MM.1S (cell line): Measurements from ENCODE around the gene TBC1D16.

Source experiments
- DNase-seq: peaks from one replicate; pipeline ENCODE4 v3.0.0-alpha.2; 2015
- H2AFZ ChIP-seq: fragments of 300-600 bp; sonication (generic); 2 replicates; pipeline ENCODE4 v1.6.0; 2016; ENCODE audit warnings: antibody characterized with exemption, low read length
- H3F3A ChIP-seq: fragments of 300-600 bp; sonication (generic); 2 replicates; pipeline ENCODE4 v1.6.1; 2016; ENCODE audit warnings: mild to moderate bottlenecking, antibody characterized with exemption, low read length, moderate library complexity, mixed read lengths; ENCODE audit not compliant: insufficient read depth
- H3K27ac ChIP-seq: fragments of 300-600 bp; sonication (generic); 2 replicates; pipeline ENCODE4 v1.5.1; 2016; ENCODE audit warnings: mild to moderate bottlenecking, low read length
- H3K27me3 ChIP-seq: fragments of 300-600 bp; sonication (generic); replicated peaks from 2 replicates; pipeline ENCODE4 v1.6.0; 2016; ENCODE audit warnings: low read length; ENCODE audit not compliant: insufficient read depth
- H3K36me3 ChIP-seq: fragments of 300-600 bp; sonication (generic); replicated peaks from 2 replicates; pipeline ENCODE4 v1.6.1; 2016; ENCODE audit warnings: mild to moderate bottlenecking, low read length, mixed read lengths; ENCODE audit not compliant: insufficient read depth
- H3K4me1 ChIP-seq: fragments of 300-600 bp; sonication (generic); 2 replicates; pipeline ENCODE4 v1.6.1; 2016; ENCODE audit warnings: low read length, mixed read lengths
- H3K4me2 ChIP-seq: fragments of 300-600 bp; sonication (generic); 2 replicates; pipeline ENCODE4 v1.6.0; 2016; ENCODE audit warnings: low read depth, low read length
- H3K4me3 ChIP-seq: fragments of 300-600 bp; sonication (generic); 2 replicates; pipeline ENCODE4 v1.5.1; 2016; ENCODE audit warnings: low read length, mixed read lengths
- H3K79me2 ChIP-seq: fragments of 300-600 bp; sonication (generic); 2 replicates; pipeline ENCODE4 v1.6.1; 2016; ENCODE audit warnings: mixed run types, low read length, mixed read lengths
- H3K9ac ChIP-seq: fragments of 300-600 bp; sonication (generic); 2 replicates; pipeline ENCODE4 v1.6.1; 2016; ENCODE audit warnings: low read length, mixed read lengths
- H3K9me2 ChIP-seq: fragments of 300-600 bp; sonication (generic); replicated peaks from 2 replicates; pipeline ENCODE4 v1.6.1; 2016; ENCODE audit warnings: mild to moderate bottlenecking, low read length, mixed read lengths; ENCODE audit not compliant: insufficient read depth
- H3K9me3 ChIP-seq: fragments of 300-600 bp; sonication (generic); replicated peaks from 2 replicates; pipeline ENCODE4 v1.6.1; 2016; ENCODE audit warnings: mild to moderate bottlenecking, low read length, mixed read lengths; ENCODE audit not compliant: insufficient read depth
- H4K20me1 ChIP-seq: fragments of 300-600 bp; sonication (generic); 2 replicates; pipeline ENCODE4 v1.6.1; 2016; ENCODE audit warnings: mild to moderate bottlenecking, low read length, moderate library complexity, mixed read lengths; ENCODE audit not compliant: insufficient read depth
- EZH2 ChIP-seq: fragments of 300-600 bp; sonication (generic); optimal IDR thresholded peaks from 2 replicates; pipeline ENCODE3; 2017; ENCODE audit warnings: low read depth, mild to moderate bottlenecking, antibody characterized with exemption, low read length, mixed read lengths
- EZH2phosphoT487 ChIP-seq: fragments of 300-600 bp; sonication (generic); IDR thresholded peaks from 2 replicates; pipeline ENCODE4 v1.6.1; 2018; ENCODE audit warnings: antibody characterized with exemption, low read length
- TF ChIP-seq, protein P1 (sequence below): fragments of 300-600 bp; sonication (generic); IDR thresholded peaks from 2 replicates; pipeline ENCODE4 v1.5.1; 2016; ENCODE audit warnings: antibody characterized with exemption, low read length, mixed read lengths

Gene TBC1D16

DNA sequence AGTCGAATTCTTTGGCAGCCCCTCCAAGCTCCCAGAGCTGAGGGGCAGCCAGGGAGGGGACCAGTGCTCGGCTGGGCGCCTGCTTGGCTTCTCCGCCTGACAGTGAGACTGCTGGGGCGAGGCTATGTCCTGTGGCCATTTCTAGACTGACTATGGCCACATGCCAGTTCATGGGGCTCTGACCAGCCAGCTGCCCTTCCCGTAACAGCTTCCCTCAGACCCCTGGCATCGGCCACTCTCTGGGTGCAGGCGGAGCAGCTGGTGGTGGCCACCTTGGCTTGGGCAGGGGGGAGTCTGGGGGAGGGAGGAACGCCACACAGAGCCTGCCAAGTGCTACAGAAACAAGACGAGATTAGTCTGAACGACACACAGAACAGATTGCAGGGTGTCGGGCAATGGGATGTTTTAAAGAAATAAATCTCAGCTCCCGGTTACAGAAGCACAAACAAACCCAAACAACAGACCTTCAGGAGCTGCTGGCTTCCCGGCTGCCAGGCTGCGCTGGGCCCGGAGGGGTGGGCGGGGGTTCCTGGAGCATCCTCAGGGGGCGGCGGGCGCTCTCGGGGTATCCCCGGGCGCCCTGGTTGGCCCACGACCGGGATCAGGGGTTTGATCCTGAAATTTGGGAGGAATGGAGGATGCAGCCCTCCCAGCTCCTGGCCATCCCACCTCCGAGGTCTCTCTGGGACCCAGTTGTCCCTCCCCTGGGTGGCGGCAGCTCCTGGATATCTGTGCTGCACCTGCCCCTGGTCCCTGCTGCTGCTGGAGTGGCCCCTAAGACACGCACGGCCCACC lies 34.5 kb downstream of the TBC1D16 start:
- Histone ChIP-seq H3K4me2 (no peak overlapping the region), H3K79me2 (no peaks in the 10 kb centered on the region), H3F3A (no peaks in the 10 kb centered on the region), H3K36me3 (no peaks in the 10 kb centered on the region), H3K4me1 (0 out of 2 replicates have a peak, but pooled peaks cover 3% of the 10 kb centered on the region), H2AFZ (no peak overlapping the region), H3K4me3 (no peak overlapping the region), H3K9me2 (no peaks in the 10 kb centered on the region), H4K20me1 (no peaks in the 10 kb centered on the region), H3K27me3 (peaks cover 98% of the 10 kb centered on the region), H3K9me3 (no peaks in the 10 kb centered on the region), H3K9ac (no peak overlapping the region), H3K27ac (no peak overlapping the region)
- DNase-seq, result no peak
- no peak for TF ChIP-seq EZH2phosphoT487
- TF ChIP-seq, protein P1, sequence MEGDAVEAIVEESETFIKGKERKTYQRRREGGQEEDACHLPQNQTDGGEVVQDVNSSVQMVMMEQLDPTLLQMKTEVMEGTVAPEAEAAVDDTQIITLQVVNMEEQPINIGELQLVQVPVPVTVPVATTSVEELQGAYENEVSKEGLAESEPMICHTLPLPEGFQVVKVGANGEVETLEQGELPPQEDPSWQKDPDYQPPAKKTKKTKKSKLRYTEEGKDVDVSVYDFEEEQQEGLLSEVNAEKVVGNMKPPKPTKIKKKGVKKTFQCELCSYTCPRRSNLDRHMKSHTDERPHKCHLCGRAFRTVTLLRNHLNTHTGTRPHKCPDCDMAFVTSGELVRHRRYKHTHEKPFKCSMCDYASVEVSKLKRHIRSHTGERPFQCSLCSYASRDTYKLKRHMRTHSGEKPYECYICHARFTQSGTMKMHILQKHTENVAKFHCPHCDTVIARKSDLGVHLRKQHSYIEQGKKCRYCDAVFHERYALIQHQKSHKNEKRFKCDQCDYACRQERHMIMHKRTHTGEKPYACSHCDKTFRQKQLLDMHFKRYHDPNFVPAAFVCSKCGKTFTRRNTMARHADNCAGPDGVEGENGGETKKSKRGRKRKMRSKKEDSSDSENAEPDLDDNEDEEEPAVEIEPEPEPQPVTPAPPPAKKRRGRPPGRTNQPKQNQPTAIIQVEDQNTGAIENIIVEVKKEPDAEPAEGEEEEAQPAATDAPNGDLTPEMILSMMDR, result no peak
- TF ChIP-seq EZH2, result no peak

DNA sequence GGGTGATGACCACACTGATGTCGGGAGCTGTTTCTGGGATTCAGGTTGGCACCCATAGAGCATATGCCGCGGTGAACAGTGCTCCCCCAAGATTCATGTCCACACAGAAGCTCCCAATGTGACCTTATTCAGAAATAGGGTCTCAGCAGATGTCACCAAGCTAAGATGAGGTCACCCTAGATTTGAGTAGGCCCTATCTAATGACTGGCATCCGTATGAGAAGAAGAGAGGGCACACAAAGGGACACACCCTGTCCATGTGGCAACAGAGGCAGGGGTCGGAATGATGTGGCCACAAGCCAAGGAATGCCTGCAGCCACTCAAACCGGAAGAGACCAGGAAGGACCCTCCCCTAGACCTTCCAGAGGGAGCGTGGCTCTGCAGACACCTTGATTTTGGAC lies 35.5 kb downstream of the TBC1D16 start:
- no peaks in the 10 kb centered on the region for H3F3A ChIP-seq
- H3K9ac ChIP-seq, result no peak overlapping the region
- H3K4me3 ChIP-seq, result no peak overlapping the region
- H3K27ac ChIP-seq, result no peak overlapping the region
- peaks cover 99% of the 10 kb centered on the region for H3K27me3 ChIP-seq
- H2AFZ ChIP-seq, result no peak overlapping the region
- no peaks in the 10 kb centered on the region for H4K20me1 ChIP-seq
- no peak for DNase-seq
- H3K9me3 ChIP-seq, result no peaks in the 10 kb centered on the region
- no peaks in the 10 kb centered on the region for H3K9me2 ChIP-seq
- H3K4me1 ChIP-seq, result 0 out of 2 replicates have a peak, but pooled peaks cover 3% of the 10 kb centered on the region
- H3K36me3 ChIP-seq, result no peaks in the 10 kb centered on the region
- H3K79me2 ChIP-seq, result no peaks in the 10 kb centered on the region
- TF ChIP-seq EZH2phosphoT487, result no peak
- TF ChIP-seq, protein P1, result no peak
- no peak for TF ChIP-seq EZH2
- H3K4me2 ChIP-seq, result no peak overlapping the region

- no peak for DNase-seq
- TF ChIP-seq, protein P1, result no peak
- TF ChIP-seq EZH2phosphoT487, result no peak
- H3K79me2 ChIP-seq, result no peaks in the 10 kb centered on the region
- H4K20me1 ChIP-seq, result no peaks in the 10 kb centered on the region
- H3K9me3 ChIP-seq, result no peaks in the 10 kb centered on the region
- no peaks in the 10 kb centered on the region for H3K36me3 ChIP-seq
- no peaks in the 10 kb centered on the region for H3K9me2 ChIP-seq
- H3K9ac ChIP-seq, result no peak overlapping the region
- H3K27ac ChIP-seq, result no peak overlapping the region
- peaks cover 97% of the 10 kb centered on the region for H3K27me3 ChIP-seq
- peaks cover 21% of the 10 kb centered on the region for H3K4me1 ChIP-seq
- H2AFZ ChIP-seq, result no peak overlapping the region
- peaks cover 6% of the 10 kb centered on the region; the same call in 1 of the 2 replicates for H3F3A ChIP-seq
- no peak overlapping the region for H3K4me3 ChIP-seq
- H3K4me2 ChIP-seq, result no peak overlapping the region
Observed at GRCh38 chr17:79997011-79997660, 38.5 kb downstream of the TBC1D16 start.
